OCI-LY7 (cell line): ENCODE measurements around the gene RAB7A. TPM values are rescaled to one million over a fixed set of nuclear protein-coding genes. Genes with fewer than 3 reads are reported as not detected.

Experiments used
- BruUV-seq: library from RNA; stranded (reverse); fragments of 400-500 nt; replicated peaks from 2 replicates; lab custom pipeline; 2021; lab: Mats Ljungman, UMichigan
- CTCF ChIA-PET: fragments of 300-600 bp; sonication (Branson Sonifier 250); formaldehyde crosslinking; loops from one replicate; lab custom pipeline; 2022; ENCODE audit warnings: antibody characterized with exemption; ENCODE audit not compliant: unreplicated experiment; lab: Charles Lee
- POLR2A ChIA-PET: fragments of 300-600 bp; sonication (Branson Sonifier 250); formaldehyde crosslinking; loops from one replicate; lab custom pipeline; 2022; ENCODE audit warnings: antibody characterized with exemption; lab: Charles Lee
- DNase-seq: peaks from one replicate; pipeline ENCODE4 v3.0.0-alpha.2; 2015; ENCODE audit warnings: low spot score
- H2AFZ ChIP-seq: fragments of 200-600 bp; sonication (generic), shearing (Covaris generic); 2 replicates; pipeline ENCODE4 v1.6.1; 2014; ENCODE audit warnings: mild to moderate bottlenecking, antibody characterized with exemption, low read length, moderate library complexity
- H3K27ac ChIP-seq: fragments of 200-600 bp; sonication (generic); 2 replicates; pipeline ENCODE4 v1.5.1; 2014; ENCODE audit warnings: mixed run types, low read depth, mild to moderate bottlenecking, moderate library complexity, low read length, inconsistent platforms; ENCODE audit not compliant: poor library complexity, severe bottlenecking
- H3K36me3 ChIP-seq: fragments of 200-600 bp; sonication (generic); 2 replicates; pipeline ENCODE4 v1.6.1; 2014; ENCODE audit warnings: mild to moderate bottlenecking, antibody characterized with exemption, low read length, moderate library complexity, mixed read lengths; ENCODE audit not compliant: insufficient read depth
- H3K4me1 ChIP-seq: fragments of 200-600 bp; sonication (generic); 2 replicates; pipeline ENCODE4 v1.5.1; 2014; ENCODE audit warnings: mild to moderate bottlenecking, low read length; ENCODE audit not compliant: insufficient read depth, poor library complexity, severe bottlenecking
- H3K4me2 ChIP-seq: fragments of 200-600 bp; sonication (generic); 2 replicates; pipeline ENCODE4 v1.6.1; 2014; ENCODE audit warnings: mild to moderate bottlenecking, low read length
- H3K4me3 ChIP-seq: fragments of 200-600 bp; sonication (generic); 2 replicates; pipeline ENCODE4 v1.5.1; 2014; ENCODE audit warnings: mild to moderate bottlenecking, low read depth, low read length; ENCODE audit not compliant: poor library complexity, severe bottlenecking
- H3K79me2 ChIP-seq: fragments of 200-600 bp; sonication (generic); 2 replicates; pipeline ENCODE4 v1.6.1; 2016; ENCODE audit warnings: low read depth, mild to moderate bottlenecking, low read length, moderate library complexity, mixed read lengths; ENCODE audit not compliant: insufficient read depth
- H3K9me2 ChIP-seq: fragments of 200-600 bp; sonication (generic); 2 replicates; pipeline ENCODE4 v1.6.1; 2016; ENCODE audit warnings: mild to moderate bottlenecking, low read length, mixed read lengths; ENCODE audit not compliant: insufficient read depth
- H3K9me3 ChIP-seq: fragments of 200-600 bp; sonication (generic); 2 replicates; pipeline ENCODE4 v1.6.1; 2014; ENCODE audit warnings: mild to moderate bottlenecking, mixed run types, low read length, mixed read lengths
- H4K20me1 ChIP-seq: fragments of 200-600 bp; sonication (generic); 2 replicates; pipeline ENCODE4 v1.6.1; 2014; ENCODE audit warnings: mild to moderate bottlenecking, antibody characterized with exemption, low read length, moderate library complexity, mixed read lengths; ENCODE audit not compliant: insufficient read depth
- CTCF ChIP-seq: fragments of 200-600 bp; sonication (generic); conservative IDR thresholded peaks from 2 replicates; pipeline ENCODE4 v1.5.1; 2014; ENCODE audit warnings: mild to moderate bottlenecking, antibody characterized with exemption, low read length, moderate library complexity, mixed read lengths
- EZH2phosphoT487 ChIP-seq: fragments of 200-600 bp; sonication (generic); IDR thresholded peaks from 2 replicates; pipeline ENCODE4 v1.6.1; 2018; ENCODE audit warnings: low read depth, borderline replicate concordance, mild to moderate bottlenecking, mixed run types, antibody characterized with exemption, low read length, moderate library complexity, mixed read lengths
- intact Hi-C: fragments of 100-400 bp; cut with micrococcal nuclease; formaldehyde crosslinking; loops from one replicate; pipeline ENCODE4 v1.10.0; 2022; ENCODE audit not compliant: unreplicated experiment
- total RNA-seq, 2 experiments: library from RNA; depleted of rRNA in 1 of 2; stranded (reverse); fragments of >200 nt in 1 of 2; shearing (Covaris generic) in 1 of 2; gene quantifications; 2 replicates each; pipeline ENCODE4 v1.2.3, GENCODE V29; 2014 to 2022

RAB7A gene
- total RNA-seq, 2 experiments from 2014 or later: 24.5 to 143 TPM

- no peak overlapping the region for H3K4me2 ChIP-seq
- BruUV-seq: no TSS peak
- no peak overlapping the region for H2AFZ ChIP-seq
- no peak overlapping the region for H3K4me3 ChIP-seq
- H3K9me2 ChIP-seq: no peaks in the 10 kb centered on the region
- TF ChIP-seq EZH2phosphoT487: no peak
- TF ChIP-seq CTCF: no peak
- ChIA-PET CTCF (no interaction called here), POLR2A (interaction anchor here (1.3 kb wide), 1 partner anchor 17 kb away, joined by 4 read pairs; no protein-coding TSS in a partner anchor)
- H3K4me1 ChIP-seq: no peaks in the 10 kb centered on the region
- DNase-seq: no peak
- peaks cover 53% of the 10 kb centered on the region for H3K79me2 ChIP-seq
- H3K9me3 ChIP-seq: 0 out of 2 replicates have a peak, but pooled peaks cover 12% of the 10 kb centered on the region
- intact Hi-C loops: no loop called here
- peaks cover 51% of the 10 kb centered on the region for H3K36me3 ChIP-seq
- no peak overlapping the region for H3K27ac ChIP-seq
- H4K20me1 ChIP-seq: no peaks in the 10 kb centered on the region
Measured at GRCh38 chr3:128753715-128754114, 27.7 kb downstream of the RAB7A start.

- CTCF ChIA-PET: no interaction called here
- Histone ChIP-seq H3K27ac (no peak overlapping the region), H3K79me2 (peaks cover 40% of the 10 kb centered on the region), H3K4me3 (no peak overlapping the region), H3K4me2 (no peak overlapping the region), H3K9me3 (no peaks in the 10 kb centered on the region), H3K4me1 (no peaks in the 10 kb centered on the region), H4K20me1 (peaks cover 16% of the 10 kb centered on the region; the same call in 1 of the 2 replicates), H3K36me3 (peaks cover 13% of the 10 kb centered on the region), H2AFZ (no peak overlapping the region), H3K9me2 (no peaks in the 10 kb centered on the region)
- DNase-seq: no peak
- POLR2A ChIA-PET: interaction anchor here (1.1 to 1.4 kb wide), 4 partner anchors 21 to 61 kb away, joined by 3 to 4 read pairs (median 4); no protein-coding TSS in a partner anchor
- intact Hi-C loops: no loop called here
- TF ChIP-seq CTCF: no peak
- no peak for TF ChIP-seq EZH2phosphoT487
- no TSS peak for BruUV-seq
Measured at GRCh38 chr3:128760042-128760441, 34.1 kb downstream of the RAB7A start.

GRCh38 chr3:128760881-128761280, 34.9 kb downstream of the RAB7A start:
- no peak for DNase-seq
- peaks cover 16% of the 10 kb centered on the region; the same call in 1 of the 2 replicates for H4K20me1 ChIP-seq
- no peak overlapping the region for H3K4me3 ChIP-seq
- no peak for TF ChIP-seq CTCF
- no peak for TF ChIP-seq EZH2phosphoT487
- no peak overlapping the region for H3K4me2 ChIP-seq
- H3K9me3 ChIP-seq: no peaks in the 10 kb centered on the region
- no peak overlapping the region for H3K27ac ChIP-seq
- no peak overlapping the region for H2AFZ ChIP-seq
- H3K4me1 ChIP-seq: no peaks in the 10 kb centered on the region
- H3K79me2 ChIP-seq: peaks cover 37% of the 10 kb centered on the region
- H3K36me3 ChIP-seq: peaks cover 18% of the 10 kb centered on the region
- ChIA-PET POLR2A (interaction anchor here (1.4 to 2.4 kb wide), 2 partner anchors 9 to 26 kb away, joined by 3 to 6 read pairs; no protein-coding TSS in a partner anchor), CTCF (no interaction called here)
- BruUV-seq: no TSS peak
- intact Hi-C loops: no loop called here
- H3K9me2 ChIP-seq: no peaks in the 10 kb centered on the region
